ENCODE data around the gene FUT8. TPM values are rescaled to one million over a fixed set of nuclear protein-coding genes. Genes with fewer than 3 reads are reported as not detected.
A peak's percentile ranks its signal among the peaks of the same experiment; 100 is the strongest.

Gene FUT8
- total and polyA plus RNA-seq, 2 of the 8 experiments (the other 6 are each of a cell fraction or from before 2014, with no cell fraction given) = 10.5 to 25.1 TPM

- TF ChIP-seq E2F6 (IDR thresholded peaks at IDR 0.05) (peak; percentile 60), JUND (IDR thresholded peaks at IDR 0.05; ENCODE audit: low read length) (no peak), YY1 (IDR thresholded peaks at IDR 0.05; ENCODE audit: low read depth, low read length) (peak; percentile 57; the same call in 1 of the 2 replicates), JUN (IDR thresholded peaks at IDR 0.05; ENCODE audit: low read depth, low read length) (peak; percentile 50; the same call in 1 of the 2 replicates), ATF3 (IDR thresholded peaks at IDR 0.05; ENCODE audit: insufficient read depth, low read depth, low read length) (no peak), SIRT6 (IDR thresholded peaks at IDR 0.05; ENCODE audit: low read length) (no peak), RXRA (IDR thresholded peaks at IDR 0.05; ENCODE audit: insufficient read depth, low read depth, low read length) (no peak), POU5F1 (IDR thresholded peaks at IDR 0.05; ENCODE audit: low read depth, low read length) (no peak), TBP (IDR thresholded peaks at IDR 0.05; ENCODE audit: low read depth, low read length) (peak; percentile 56; the same call in 1 of the 2 replicates), POLR2A (IDR thresholded peaks at IDR 0.05; ENCODE audit: control extremely low read depth in 1 of 2, low read depth in 2 of 2, low read length in 2 of 2) (peak in 1 of 2 experiments; percentile 76; a peak in 2 of 3 replicates), FOSL1 (IDR thresholded peaks at IDR 0.05; ENCODE audit: insufficient read depth, low read depth, low read length) (no peak), TAF7 (optimal IDR thresholded peaks at IDR 0.05; ENCODE audit: borderline replicate concordance, low read depth, low read length) (peak; percentile 69), CHD2 (IDR thresholded peaks at IDR 0.05; ENCODE audit: low read length) (no peak)
These were observed at the start of gene FUT8 (continued) for GRCh38 chr14:65412032-65412846.

Measured in H1 (cell line).